ENCODE measurements around the gene EED.

EED gene

DNA sequence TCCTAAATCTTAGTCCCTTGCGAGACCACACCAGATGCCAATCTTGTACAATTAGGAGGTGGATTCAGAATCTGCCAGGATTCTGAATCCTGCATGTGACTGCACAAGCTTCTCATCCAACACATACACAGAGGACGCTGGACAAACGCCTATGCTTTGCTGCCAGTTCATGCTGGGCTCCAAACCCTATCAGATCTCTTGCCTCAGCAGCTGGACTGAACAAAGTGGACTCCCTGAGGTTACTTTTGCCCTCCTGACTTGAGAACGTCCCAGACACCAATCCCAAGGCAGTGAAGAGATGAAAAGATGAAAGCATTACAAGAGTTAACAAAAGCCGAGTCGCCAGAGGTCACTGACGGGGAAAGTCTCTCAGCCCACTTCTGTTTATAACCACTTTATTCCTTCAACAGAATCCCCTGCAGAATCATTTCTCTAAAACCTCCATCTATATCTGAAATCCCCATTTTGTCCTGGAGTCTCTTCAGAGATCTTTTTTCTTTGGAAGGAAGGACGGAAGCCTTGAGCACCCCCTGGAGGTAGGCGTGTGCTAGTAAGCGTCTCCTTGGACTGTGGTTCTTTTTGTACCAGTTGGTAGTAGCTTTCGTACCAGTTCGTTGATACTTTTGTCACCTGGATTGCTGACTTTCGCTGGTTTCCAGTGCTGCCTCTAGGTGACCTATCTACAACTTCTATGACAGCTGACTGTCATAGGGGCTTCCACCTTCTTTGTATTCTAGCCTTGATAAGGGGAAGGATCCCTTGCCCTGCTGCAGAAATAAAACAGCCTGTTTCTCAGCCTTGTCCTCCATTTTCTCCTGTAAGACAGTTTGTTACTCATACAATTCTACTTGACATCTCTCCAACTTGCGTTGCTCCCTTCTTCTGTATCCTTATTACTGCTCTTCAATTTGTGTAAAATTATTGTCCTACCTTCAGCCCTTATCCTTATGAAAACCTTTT is 26.1 kb upstream of the EED start:
- peak overlapping the region; percentile 70 for H3K9ac ChIP-seq (ENCODE audit: low read length)
- H3K36me3 ChIP-seq (replicated peaks; ENCODE audit: low read depth, low read length): no peaks in the 10 kb centered on the region
- H3K79me2 ChIP-seq (ENCODE audit: low read length): no peaks in the 10 kb centered on the region
- H3K4me1 ChIP-seq (ENCODE audit: low read length): peaks cover 71% of the 10 kb centered on the region
- peak overlapping the region; percentile 73 for H3K4me3 ChIP-seq (ENCODE audit: low read length)
- no peaks in the 10 kb centered on the region for H4K20me1 ChIP-seq (ENCODE audit: insufficient read depth, low read length)
- H3K4me2 ChIP-seq (ENCODE audit: low read length): peak overlapping the region; percentile 93
- peak overlapping the region; percentile 93 for H2AFZ ChIP-seq (ENCODE audit: low read depth, low read length)
- H3K27ac ChIP-seq (ENCODE audit: low read length): peak overlapping the region; percentile 89
- TF ChIP-seq, protein P1, sequence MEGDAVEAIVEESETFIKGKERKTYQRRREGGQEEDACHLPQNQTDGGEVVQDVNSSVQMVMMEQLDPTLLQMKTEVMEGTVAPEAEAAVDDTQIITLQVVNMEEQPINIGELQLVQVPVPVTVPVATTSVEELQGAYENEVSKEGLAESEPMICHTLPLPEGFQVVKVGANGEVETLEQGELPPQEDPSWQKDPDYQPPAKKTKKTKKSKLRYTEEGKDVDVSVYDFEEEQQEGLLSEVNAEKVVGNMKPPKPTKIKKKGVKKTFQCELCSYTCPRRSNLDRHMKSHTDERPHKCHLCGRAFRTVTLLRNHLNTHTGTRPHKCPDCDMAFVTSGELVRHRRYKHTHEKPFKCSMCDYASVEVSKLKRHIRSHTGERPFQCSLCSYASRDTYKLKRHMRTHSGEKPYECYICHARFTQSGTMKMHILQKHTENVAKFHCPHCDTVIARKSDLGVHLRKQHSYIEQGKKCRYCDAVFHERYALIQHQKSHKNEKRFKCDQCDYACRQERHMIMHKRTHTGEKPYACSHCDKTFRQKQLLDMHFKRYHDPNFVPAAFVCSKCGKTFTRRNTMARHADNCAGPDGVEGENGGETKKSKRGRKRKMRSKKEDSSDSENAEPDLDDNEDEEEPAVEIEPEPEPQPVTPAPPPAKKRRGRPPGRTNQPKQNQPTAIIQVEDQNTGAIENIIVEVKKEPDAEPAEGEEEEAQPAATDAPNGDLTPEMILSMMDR (IDR thresholded peaks at IDR 0.05; ENCODE audit: low read depth, low read length): peak; percentile 95
- no peak for TF ChIP-seq EZH2phosphoT487 (IDR thresholded peaks at IDR 0.05; ENCODE audit: low read depth)
- no peaks in the 10 kb centered on the region for H3K9me3 ChIP-seq (ENCODE audit: insufficient read depth, low read length)
- H3K27me3 ChIP-seq (ENCODE audit: low read depth, low read length): no peaks in the 10 kb centered on the region

GRCh38 chr11:86219311-86220193 is 25.0 kb upstream of the EED start:
- TF ChIP-seq, protein P1 (IDR thresholded peaks at IDR 0.05; ENCODE audit: low read depth, low read length): no peak
- 0 out of 2 replicates have a peak, but pooled peaks have one; percentile 49 for TF ChIP-seq EZH2phosphoT487 (IDR thresholded peaks at IDR 0.05; ENCODE audit: low read depth)
- H3K27ac ChIP-seq (ENCODE audit: low read length): peak overlapping the region; percentile 89
- H4K20me1 ChIP-seq (ENCODE audit: insufficient read depth, low read length): no peaks in the 10 kb centered on the region
- peaks cover 5% of the 10 kb centered on the region; the same call in 1 of the 2 replicates for H3K9me3 ChIP-seq (ENCODE audit: insufficient read depth, low read length)
- H3K79me2 ChIP-seq (ENCODE audit: low read length): no peaks in the 10 kb centered on the region
- H3K9ac ChIP-seq (ENCODE audit: low read length): peak overlapping the region; percentile 70
- no peaks in the 10 kb centered on the region for H3K36me3 ChIP-seq (replicated peaks; ENCODE audit: low read depth, low read length)
- peaks cover 59% of the 10 kb centered on the region for H3K4me1 ChIP-seq (ENCODE audit: low read length)
- peak overlapping the region; percentile 1; the same call in 1 of the 2 replicates for H2AFZ ChIP-seq (ENCODE audit: low read depth, low read length)
- peak overlapping the region; percentile 93 for H3K4me2 ChIP-seq (ENCODE audit: low read length)
- no peaks in the 10 kb centered on the region for H3K27me3 ChIP-seq (ENCODE audit: low read depth, low read length)
- peak overlapping the region; percentile 73 for H3K4me3 ChIP-seq (ENCODE audit: low read length)

DNA sequence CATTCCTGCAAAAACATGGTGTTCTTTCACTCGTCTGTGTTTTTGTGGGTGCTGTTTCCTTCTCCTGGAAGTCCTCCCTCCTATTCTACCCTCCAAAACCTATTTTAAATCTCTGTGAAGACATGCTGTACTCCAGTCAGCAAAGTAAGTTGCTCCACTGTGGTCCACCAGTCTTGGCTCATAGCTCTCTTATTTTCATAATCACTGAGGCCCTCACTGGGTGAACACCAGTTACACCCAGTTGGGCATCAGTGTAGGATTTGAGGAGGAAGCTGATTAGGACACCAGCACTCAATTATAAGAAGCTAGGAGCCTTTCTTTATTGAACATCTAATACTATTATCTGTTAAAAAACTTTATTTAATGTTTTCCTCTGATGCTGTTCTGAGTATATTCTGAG is 23.9 kb upstream of the EED start:
- peak overlapping the region; percentile 73 for H3K4me3 ChIP-seq (ENCODE audit: low read length)
- TF ChIP-seq, protein P1 (IDR thresholded peaks at IDR 0.05; ENCODE audit: low read depth, low read length): no peak
- TF ChIP-seq EZH2phosphoT487 (IDR thresholded peaks at IDR 0.05; ENCODE audit: low read depth): no peak
- no peaks in the 10 kb centered on the region for H4K20me1 ChIP-seq (ENCODE audit: insufficient read depth, low read length)
- H2AFZ ChIP-seq (ENCODE audit: low read depth, low read length): peak overlapping the region; percentile 2; the same call in 1 of the 2 replicates
- H3K9ac ChIP-seq (ENCODE audit: low read length): peak overlapping the region; percentile 52
- H3K27me3 ChIP-seq (ENCODE audit: low read depth, low read length): no peaks in the 10 kb centered on the region
- peaks cover 48% of the 10 kb centered on the region for H3K4me1 ChIP-seq (ENCODE audit: low read length)
- H3K4me2 ChIP-seq (ENCODE audit: low read length): peak overlapping the region; percentile 93
- no peaks in the 10 kb centered on the region for H3K36me3 ChIP-seq (replicated peaks; ENCODE audit: low read depth, low read length)
- peaks cover 5% of the 10 kb centered on the region; the same call in 1 of the 2 replicates for H3K9me3 ChIP-seq (ENCODE audit: insufficient read depth, low read length)
- H3K79me2 ChIP-seq (ENCODE audit: low read length): no peaks in the 10 kb centered on the region
- peak overlapping the region; percentile 89 for H3K27ac ChIP-seq (ENCODE audit: low read length)

All from OCI-LY3 (cell line).